Astrocyte (in vitro differentiated cells and primary cell): Measurements from ENCODE around the gene CELF4. TPM values are rescaled to one million over a fixed set of nuclear protein-coding genes. Genes with fewer than 3 reads are reported as not detected.

Experiments used
- DNase-seq: peaks from one replicate; pipeline ENCODE4 v3.0.0-alpha.2; 2010; ENCODE audit warnings: low read depth
- FAIRE-seq: peaks from 2 replicates; lab custom pipeline; 2011; peaks lifted over from hg19 to GRCh38; lab: Jason Lieb, UNC
- H2AFZ ChIP-seq: 2 replicates; pipeline ENCODE4 v1.6.0; 2012; ENCODE audit warnings: low read depth, low read length, inconsistent platforms
- H3K27ac ChIP-seq: 2 replicates; pipeline ENCODE4 v1.5.1; 2011; ENCODE audit warnings: low read depth, low read length, inconsistent platforms
- H3K27me3 ChIP-seq: 2 replicates; pipeline ENCODE4 v1.6.0; 2011; ENCODE audit warnings: low read length, inconsistent platforms; ENCODE audit not compliant: insufficient read depth
- H3K36me3 ChIP-seq: 2 replicates; pipeline ENCODE4 v1.5.1; 2011; ENCODE audit warnings: low read length, inconsistent platforms; ENCODE audit not compliant: insufficient read depth
- H3K4me1 ChIP-seq: 2 replicates; pipeline ENCODE4 v1.5.1; 2011; ENCODE audit warnings: low read length, inconsistent platforms; ENCODE audit not compliant: insufficient read depth
- H3K4me2 ChIP-seq: 2 replicates; pipeline ENCODE4 v1.6.0; 2012; ENCODE audit warnings: low read length, inconsistent platforms
- H3K4me3 ChIP-seq: 2 replicates; pipeline ENCODE4 v1.5.1; 2011; ENCODE audit warnings: low read depth, mild to moderate bottlenecking, low read length, inconsistent platforms; ENCODE audit not compliant: insufficient read depth
- H3K79me2 ChIP-seq: 2 replicates; pipeline ENCODE4 v1.6.0; 2012; ENCODE audit warnings: mild to moderate bottlenecking, low read length, inconsistent platforms; ENCODE audit not compliant: insufficient read depth
- H3K9ac ChIP-seq: 2 replicates; pipeline ENCODE4 v1.6.0; 2012; ENCODE audit warnings: mild to moderate bottlenecking, low read length, inconsistent platforms
- H3K9me3 ChIP-seq: 2 replicates; pipeline ENCODE4 v1.5.1; 2012; ENCODE audit warnings: low read depth, mild to moderate bottlenecking, low read length, inconsistent platforms; ENCODE audit not compliant: insufficient read depth
- H4K20me1 ChIP-seq: 2 replicates; pipeline ENCODE4 v1.6.0; 2012; ENCODE audit warnings: low read length, inconsistent platforms; ENCODE audit not compliant: insufficient read depth
- H3K27ac Mint-ChIP-seq: one replicate; pipeline ENCODE4 v1.8.0; 2021; ENCODE audit warnings: mild to moderate bottlenecking, mixed read lengths; ENCODE audit not compliant: unreplicated experiment
- H3K27me3 Mint-ChIP-seq: one replicate; pipeline ENCODE4 v1.8.0; 2021; ENCODE audit warnings: low read depth, mixed read lengths; ENCODE audit not compliant: unreplicated experiment
- H3K36me3 Mint-ChIP-seq: one replicate; pipeline ENCODE4 v1.8.0; 2021; ENCODE audit warnings: low read depth, mixed read lengths; ENCODE audit not compliant: unreplicated experiment
- H3K4me1 Mint-ChIP-seq: one replicate; pipeline ENCODE4 v1.8.0; 2021; ENCODE audit warnings: low read depth, mixed read lengths; ENCODE audit not compliant: unreplicated experiment
- H3K4me3 Mint-ChIP-seq: one replicate; pipeline ENCODE4 v1.8.0; 2021; ENCODE audit warnings: mild to moderate bottlenecking, moderate library complexity, mixed read lengths; ENCODE audit not compliant: unreplicated experiment
- H3K9me3 Mint-ChIP-seq: one replicate; pipeline ENCODE4 v1.8.0; 2021; ENCODE audit warnings: mild to moderate bottlenecking, mixed read lengths; ENCODE audit not compliant: unreplicated experiment
- CTCF ChIP-seq: IDR thresholded peaks from 2 replicates; pipeline ENCODE4 v1.5.1; 2011; ENCODE audit warnings: low read depth, mild to moderate bottlenecking, inconsistent platforms, low read length, moderate library complexity; ENCODE audit not compliant: insufficient read depth
- EZH2 ChIP-seq: IDR thresholded peaks from 2 replicates; pipeline ENCODE4 v1.6.1; 2012; ENCODE audit warnings: mild to moderate bottlenecking, low read length, inconsistent platforms; ENCODE audit not compliant: insufficient read depth
- total RNA-seq: library from RNA; stranded (reverse); gene quantifications from 2 replicates; pipeline ENCODE4 v1.2.1, GENCODE V29; 2021

Gene CELF4
- total RNA-seq, 1 donor from 2014 or later = 0.16 TPM

DNA sequence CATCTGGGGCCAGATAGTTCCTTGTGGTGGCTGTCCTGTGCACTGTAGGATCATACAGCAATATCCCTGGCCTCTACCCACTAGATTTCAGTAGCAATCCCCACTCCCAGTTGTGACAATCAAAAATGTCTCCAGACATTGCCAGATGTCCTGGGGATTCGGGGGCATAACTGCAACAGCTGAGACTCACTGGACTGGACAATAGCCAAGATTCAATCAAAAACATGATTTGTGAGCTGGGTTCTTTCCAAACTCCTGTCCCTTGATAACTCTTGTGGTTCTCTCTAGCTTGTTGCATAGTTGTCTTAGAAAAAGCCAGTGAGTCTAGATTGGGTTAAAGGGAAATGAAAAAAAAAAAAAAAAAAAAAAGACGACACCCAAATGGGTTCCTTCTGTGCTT is 293.4 kb downstream of the CELF4 start:
- Mint-ChIP-seq H3K9me3 (peaks cover 11% of the 10 kb centered on the region), H3K4me1 (no peaks in the 10 kb centered on the region), H3K27ac (no peak overlapping the region), H3K4me3 (no peak overlapping the region), H3K27me3 (peaks cover 40% of the 10 kb centered on the region), H3K36me3 (no peaks in the 10 kb centered on the region)
- H3K9ac ChIP-seq = no peak overlapping the region
- H3K4me1 ChIP-seq = no peaks in the 10 kb centered on the region
- no peak overlapping the region for H3K4me2 ChIP-seq
- H3K79me2 ChIP-seq = no peaks in the 10 kb centered on the region
- H4K20me1 ChIP-seq = no peaks in the 10 kb centered on the region
- H3K9me3 ChIP-seq = no peaks in the 10 kb centered on the region
- H3K4me3 ChIP-seq = no peak overlapping the region
- no peaks in the 10 kb centered on the region for H3K36me3 ChIP-seq
- peaks cover 24% of the 10 kb centered on the region for H3K27me3 ChIP-seq
- TF ChIP-seq EZH2 (no peak), CTCF (no peak)
- DNase-seq = no peak
- FAIRE-seq = no peak
- H2AFZ ChIP-seq = no peak overlapping the region
- H3K27ac ChIP-seq = no peak overlapping the region

GRCh38 chr18:37270666-37271052 is 294.9 kb downstream of the CELF4 start:
- no peak overlapping the region for H3K9ac ChIP-seq
- H3K27ac ChIP-seq = no peak overlapping the region
- H3K4me1 ChIP-seq = no peaks in the 10 kb centered on the region
- H3K9me3 ChIP-seq = no peaks in the 10 kb centered on the region
- H4K20me1 ChIP-seq = no peaks in the 10 kb centered on the region
- Mint-ChIP-seq H3K4me3 (no peak overlapping the region), H3K4me1 (no peaks in the 10 kb centered on the region), H3K9me3 (peaks cover 8% of the 10 kb centered on the region), H3K36me3 (no peaks in the 10 kb centered on the region), H3K27ac (no peak overlapping the region), H3K27me3 (peaks cover 42% of the 10 kb centered on the region)
- FAIRE-seq (no peak), DNase-seq (no peak)
- TF ChIP-seq EZH2 (no peak), CTCF (no peak)
- H3K27me3 ChIP-seq = peaks cover 13% of the 10 kb centered on the region
- H2AFZ ChIP-seq = no peak overlapping the region
- no peaks in the 10 kb centered on the region for H3K79me2 ChIP-seq
- no peaks in the 10 kb centered on the region for H3K36me3 ChIP-seq
- H3K4me3 ChIP-seq = no peak overlapping the region
- no peak overlapping the region for H3K4me2 ChIP-seq

DNA sequence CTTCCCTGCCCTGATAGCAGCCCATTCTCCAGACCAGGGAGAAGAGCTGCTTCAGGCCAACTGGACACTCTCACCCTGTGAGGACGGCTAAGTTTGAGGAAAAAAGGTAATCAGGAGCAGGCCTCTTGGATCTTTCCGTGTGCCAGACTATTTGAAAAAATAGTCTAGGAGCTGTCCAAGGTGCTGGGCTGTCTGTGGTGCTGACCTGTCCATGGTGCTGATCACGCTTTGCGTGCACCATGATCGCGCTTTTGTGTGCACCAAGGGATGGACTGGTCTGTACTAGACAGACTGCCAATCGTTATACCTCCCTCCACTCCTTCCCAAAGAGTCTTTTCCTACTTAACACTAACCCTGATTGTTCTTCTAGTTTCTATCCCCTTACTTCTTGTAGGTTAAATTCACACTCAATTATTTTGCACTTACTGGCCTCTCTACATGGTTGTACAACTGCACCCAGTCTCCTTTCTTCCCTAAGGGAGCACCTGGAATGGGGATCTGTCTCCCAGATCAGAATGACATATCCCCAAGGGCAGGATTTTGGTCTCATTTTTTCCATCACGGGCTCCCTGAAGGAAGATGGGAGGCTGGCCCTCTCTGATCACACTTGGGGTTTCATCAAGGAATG is 295.4 kb downstream of the CELF4 start:
- Histone ChIP-seq H3K9me3 (no peaks in the 10 kb centered on the region), H3K79me2 (no peaks in the 10 kb centered on the region), H3K9ac (no peak overlapping the region), H3K4me3 (no peak overlapping the region), H4K20me1 (no peaks in the 10 kb centered on the region), H3K27ac (no peak overlapping the region), H3K27me3 (peaks cover 13% of the 10 kb centered on the region), H3K4me1 (no peaks in the 10 kb centered on the region), H3K36me3 (no peaks in the 10 kb centered on the region), H3K4me2 (no peak overlapping the region), H2AFZ (no peak overlapping the region)
- H3K36me3 Mint-ChIP-seq = no peaks in the 10 kb centered on the region
- no peaks in the 10 kb centered on the region for H3K4me1 Mint-ChIP-seq
- H3K9me3 Mint-ChIP-seq = peaks cover 5% of the 10 kb centered on the region
- peaks cover 40% of the 10 kb centered on the region for H3K27me3 Mint-ChIP-seq
- H3K27ac Mint-ChIP-seq = no peak overlapping the region
- TF ChIP-seq CTCF = no peak
- no peak for TF ChIP-seq EZH2
- DNase-seq (peak; percentile 22), FAIRE-seq (no peak)
- H3K4me3 Mint-ChIP-seq = no peak overlapping the region
